Astrocyte of the spinal cord (primary cell): Measurements from ENCODE around the gene SIRT6.
"Not testable (repeated sequence)": the region's sequence is repeated elsewhere in the genome, so short reads cannot be mapped to it uniquely, and the experiment has no call there.

Source experiments
- DNase-seq: peaks from one replicate; pipeline ENCODE4 v3.0.0; 2011; ENCODE audit warnings: low read depth, low spot score
- H3K4me3 ChIP-seq: 2 replicates; pipeline ENCODE4 v1.5.1; 2011; ENCODE audit warnings: low read depth, mild to moderate bottlenecking, low read length, moderate library complexity
- CTCF ChIP-seq: IDR thresholded peaks from 2 replicates; pipeline ENCODE4 v1.5.1; 2012; ENCODE audit warnings: low read depth, mild to moderate bottlenecking, low read length, inconsistent platforms
- in situ Hi-C: cut with HindIII; loops from 2 replicates; pipeline ENCODE4 v1.10.0; 2017; ENCODE audit warnings: low sequenced_read_pairs

Gene SIRT6

GRCh38 chr19:4174213-4174894 is 8.0 kb downstream of the SIRT6 start:
- TF ChIP-seq CTCF, result no peak
- no peak overlapping the region for H3K4me3 ChIP-seq
- no peak for DNase-seq
- in situ Hi-C loops, result no loop called here

DNA sequence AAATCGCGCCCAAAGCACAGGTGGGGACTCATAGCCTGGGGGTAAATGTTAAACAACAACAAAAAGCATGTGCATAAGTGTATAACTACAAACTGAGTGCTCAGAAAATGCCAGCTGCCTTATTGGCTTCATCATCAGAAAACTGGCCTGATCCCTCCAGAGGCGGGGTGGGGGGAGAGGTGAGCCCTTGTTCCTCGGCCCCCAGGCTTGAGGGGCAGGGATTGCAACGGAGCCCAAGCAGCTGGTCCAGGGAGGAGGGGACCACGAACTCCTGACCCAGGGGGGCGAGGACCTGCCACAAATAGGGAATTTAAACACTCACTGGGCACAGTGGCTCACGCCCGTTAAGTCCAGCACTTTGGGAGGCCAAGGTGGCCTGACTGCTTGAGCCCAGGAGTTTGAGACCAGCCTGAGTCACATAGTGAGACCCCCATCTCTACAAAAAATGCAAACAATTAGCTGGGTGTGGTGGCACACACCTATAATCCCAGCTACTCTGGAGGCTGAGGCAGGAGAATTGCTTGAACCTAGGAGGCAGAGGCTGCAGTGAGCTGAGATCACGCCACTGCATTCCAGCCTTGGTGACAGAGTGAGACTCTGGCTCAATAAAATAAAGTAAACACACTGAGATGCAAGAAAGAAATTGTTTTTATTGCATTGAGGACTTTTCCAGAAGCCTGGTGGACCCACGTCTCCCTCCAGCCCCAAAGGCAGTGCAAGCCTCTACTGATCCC is 8.7 kb downstream of the SIRT6 start:
- TF ChIP-seq CTCF, result no peak
- DNase-seq, result no peak
- in situ Hi-C loops, result no loop called here
- no peak overlapping the region for H3K4me3 ChIP-seq

GRCh38 chr19:4172861-4173473 is 9.4 kb downstream of the SIRT6 start:
- no peak overlapping the region for H3K4me3 ChIP-seq
- TF ChIP-seq CTCF, result no peak
- DNase-seq, result peak; percentile 24
- in situ Hi-C loops, result no loop called here

- in situ Hi-C loops, result no loop called here
These were observed 10.7 kb downstream of the SIRT6 start for GRCh38 chr19:4171676-4172075.

DNA sequence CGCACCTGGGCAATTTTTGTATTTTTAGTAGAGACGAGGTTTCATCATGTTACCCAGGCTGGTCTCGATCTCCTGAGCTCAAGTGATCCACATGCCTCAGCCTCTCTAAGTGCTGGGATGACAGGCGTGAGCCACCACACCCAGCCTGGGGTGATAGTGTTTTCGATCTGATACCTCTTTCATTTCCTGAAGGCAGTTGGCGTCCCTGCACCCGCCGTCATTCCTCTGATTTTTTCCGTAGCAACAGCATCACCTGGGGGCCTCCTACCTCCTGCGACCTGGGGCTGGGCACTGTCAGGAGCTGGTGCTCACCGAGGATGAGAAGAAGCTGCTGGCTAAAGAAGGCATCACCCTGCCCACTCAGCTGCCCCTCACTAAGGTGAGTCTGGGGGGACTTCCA is 18.1 kb downstream of the SIRT6 start:
- no peak for TF ChIP-seq CTCF
- in situ Hi-C loops, result no loop called here
- no peak overlapping the region for H3K4me3 ChIP-seq

More at GRCh38 chr19:4171676-4172075, 10.7 kb downstream of the SIRT6 start:
- no peak overlapping the region for H3K4me3 ChIP-seq
- no peak for DNase-seq
- no peak for TF ChIP-seq CTCF

DNA sequence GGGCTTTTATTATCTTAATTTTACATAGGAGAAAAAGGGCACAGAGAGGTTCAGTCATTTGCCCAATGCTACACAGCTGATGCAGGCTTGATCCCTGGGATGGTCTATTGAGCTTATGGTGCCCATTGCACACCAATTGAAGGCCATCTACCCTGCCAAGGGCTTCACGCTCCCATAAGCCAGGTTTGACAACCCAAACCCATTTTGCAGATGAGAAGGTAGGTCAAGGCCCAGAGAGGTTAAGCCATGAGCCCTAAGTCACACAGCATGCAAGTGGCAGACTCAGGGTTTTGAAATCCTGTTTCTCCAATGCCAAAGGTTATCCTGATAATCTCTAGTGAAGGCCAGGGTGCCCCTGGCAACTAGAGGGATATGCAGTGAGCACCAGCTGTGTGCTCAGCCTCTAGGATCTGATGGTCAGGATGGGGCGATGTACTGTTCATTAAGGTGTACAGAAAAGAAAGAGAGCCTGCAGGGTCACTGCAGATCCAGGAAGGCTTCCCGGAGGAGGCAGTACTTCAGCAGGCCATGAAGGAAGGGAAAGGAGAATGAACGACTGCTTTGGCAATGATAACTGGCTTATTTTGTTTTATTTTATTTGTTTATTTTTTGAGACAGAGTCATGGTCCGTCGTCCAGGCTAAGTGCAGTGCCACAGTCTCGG is 20.8 kb downstream of the SIRT6 start:
- in situ Hi-C loops, result no loop called here

More for the DNA sequence above, 18.1 kb downstream of the SIRT6 start:
- no peak for DNase-seq

GRCh38 chr19:4157971-4158370 is 24.4 kb downstream of the SIRT6 start:
- in situ Hi-C loops, DNase-seq, H3K4me3 ChIP-seq: not testable (repeated sequence)

More for the DNA sequence above, 20.8 kb downstream of the SIRT6 start:
- H3K4me3 ChIP-seq, result no peak overlapping the region
- no peak for TF ChIP-seq CTCF
- DNase-seq, result no peak
